ENCODE data around the gene PADI1.

The PADI1 gene

GRCh38 chr1:17274186-17275170, 69.5 kb downstream of the PADI1 start:
- no peak for DNase-seq (ENCODE audit: low read depth)

GRCh38 chr1:17276568-17276967, 71.6 kb downstream of the PADI1 start:
- no peak for DNase-seq (ENCODE audit: low read depth)

- no peak for DNase-seq (ENCODE audit: low read depth)
Observed at GRCh38 chr1:17277511-17278159, 72.7 kb downstream of the PADI1 start.

DNA sequence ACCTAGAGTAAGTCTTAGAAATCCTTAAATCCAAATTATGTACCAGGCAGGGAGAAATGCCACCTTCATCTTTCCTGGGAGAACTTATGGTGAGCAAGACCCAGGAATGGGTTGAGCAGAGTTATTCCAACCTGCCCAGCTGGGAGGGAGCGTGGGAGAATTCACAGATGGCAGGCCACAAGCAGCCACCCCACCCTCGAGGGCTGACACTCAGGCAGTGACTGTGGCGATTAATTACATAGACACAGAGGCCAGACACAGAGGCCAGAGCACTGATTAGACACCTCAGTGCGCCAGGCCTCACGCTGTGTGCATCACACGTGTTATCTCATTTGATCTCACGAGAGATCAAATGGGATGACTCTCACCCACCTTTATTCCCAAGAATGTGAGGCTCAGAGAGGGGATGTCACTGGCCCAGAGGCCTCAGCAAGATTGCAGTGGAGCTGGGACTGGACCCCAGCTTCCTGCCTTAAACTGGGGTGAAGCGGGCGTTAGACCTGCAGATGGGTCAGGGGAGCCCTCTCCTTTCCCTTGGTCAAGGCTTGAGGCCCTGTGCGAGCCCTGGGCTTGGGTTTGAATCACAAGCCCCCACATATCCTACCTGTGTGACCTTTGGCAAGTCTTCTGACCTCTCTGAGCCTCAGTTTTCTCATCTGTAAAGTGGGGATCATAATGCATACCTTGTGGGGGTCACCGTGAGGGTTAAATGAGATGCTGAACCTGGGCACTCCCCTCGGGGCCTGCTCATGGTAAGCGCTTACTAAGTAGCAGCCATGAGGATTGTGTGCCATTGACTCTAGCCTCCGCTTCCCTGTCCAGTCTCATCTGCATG, 74.3 kb downstream of the PADI1 start:
- DNase-seq (ENCODE audit: low read depth), result no peak

GRCh38 chr1:17280436-17280835, 75.5 kb downstream of the PADI1 start:
- no peak for DNase-seq (ENCODE audit: low read depth)

DNA sequence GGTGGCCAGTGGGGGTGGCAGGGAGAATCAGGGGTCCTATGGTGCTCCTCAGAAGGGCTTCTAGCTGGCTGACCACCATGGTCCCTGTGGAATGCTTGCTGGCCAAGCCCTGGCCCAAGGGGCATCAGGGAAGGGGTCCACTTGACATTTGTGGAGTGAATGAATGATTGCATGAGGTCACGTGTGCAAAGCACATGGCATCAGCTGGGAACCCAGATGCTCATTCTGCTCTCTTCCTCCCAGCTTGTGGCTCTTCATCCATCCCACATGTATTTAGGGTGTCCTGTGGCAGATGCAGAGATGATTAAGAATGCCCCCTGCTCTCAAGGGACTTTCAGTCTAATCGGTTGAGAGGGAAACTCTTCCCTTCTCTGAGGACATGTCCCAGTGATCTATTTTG, 76.0 kb downstream of the PADI1 start:
- DNase-seq (ENCODE audit: low read depth), result no peak

DNA sequence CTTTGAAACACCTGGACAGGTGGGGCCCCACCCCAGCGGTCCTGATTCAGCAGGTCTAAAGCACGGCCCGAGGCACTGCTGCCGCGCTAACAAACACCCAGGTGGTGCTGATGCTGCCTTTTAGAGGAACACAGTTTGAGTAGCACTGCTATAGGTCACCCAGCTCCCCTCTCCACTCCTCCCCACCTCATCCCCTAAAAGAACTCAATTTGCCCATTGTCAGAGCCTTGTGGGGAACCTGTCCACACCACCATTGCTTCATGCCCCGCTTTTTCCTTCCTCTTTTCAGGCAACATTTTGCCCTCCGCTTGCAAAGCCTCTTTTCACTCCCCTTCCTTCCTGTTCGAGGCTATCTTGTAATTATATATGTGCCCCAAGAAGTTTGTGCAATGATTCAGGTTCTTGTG, 76.8 kb downstream of the PADI1 start:
- DNase-seq (ENCODE audit: low read depth), result no peak

GRCh38 chr1:17282836-17283235, 77.9 kb downstream of the PADI1 start:
- DNase-seq (ENCODE audit: low read depth), result no peak

DNA sequence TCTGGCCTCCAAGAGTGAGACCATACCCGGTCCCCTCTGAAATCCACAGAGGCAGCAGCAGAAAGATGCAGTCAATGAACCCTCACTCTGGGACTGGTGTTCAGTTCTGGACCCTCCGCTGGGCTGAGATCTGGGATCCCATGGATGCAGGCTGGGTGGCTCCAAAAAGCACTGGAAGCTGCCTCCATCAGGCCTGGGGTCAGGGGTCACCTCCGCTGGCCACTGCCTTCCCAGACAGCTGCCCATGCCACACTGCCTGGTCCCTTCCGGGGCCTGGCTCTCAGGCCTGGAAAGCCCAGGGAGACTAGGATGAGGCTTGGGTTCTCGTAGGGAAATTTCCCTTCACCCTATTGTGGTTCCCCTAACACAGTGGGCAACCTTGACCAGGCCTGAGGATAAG, 81.7 kb downstream of the PADI1 start:
- no peak for DNase-seq (ENCODE audit: low read depth)

DNA sequence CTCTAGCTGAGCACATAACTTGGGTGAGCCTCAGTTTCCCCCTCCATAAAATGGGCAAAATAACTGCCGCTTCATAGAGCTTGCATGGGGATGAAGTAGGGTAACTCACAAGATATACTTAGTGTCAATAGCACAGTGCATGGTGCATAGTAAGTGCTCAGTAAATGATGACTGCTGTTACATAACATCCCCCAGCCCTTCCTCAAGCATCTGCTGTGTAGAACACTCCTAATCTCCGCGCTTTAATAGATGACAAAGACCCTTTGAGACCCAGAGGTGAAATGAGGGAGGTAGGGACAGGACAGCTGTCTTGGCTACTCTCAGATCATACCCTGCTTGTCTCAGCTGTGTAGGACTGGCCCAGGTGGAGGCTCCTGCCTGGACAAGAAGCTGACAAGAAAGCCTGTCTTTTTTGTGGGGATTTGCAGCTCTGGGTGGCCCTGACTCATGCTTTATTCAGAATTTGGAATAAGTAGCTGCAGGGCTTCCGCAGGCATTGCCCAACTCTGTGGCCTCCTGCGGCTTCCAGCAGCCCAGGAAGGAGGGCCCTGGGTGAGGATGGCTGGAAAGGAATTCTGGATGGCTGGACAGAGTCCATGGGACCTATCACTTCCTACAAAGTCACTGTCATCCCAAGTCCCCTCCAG, 82.3 kb downstream of the PADI1 start:
- DNase-seq (ENCODE audit: low read depth), result no peak

DNA sequence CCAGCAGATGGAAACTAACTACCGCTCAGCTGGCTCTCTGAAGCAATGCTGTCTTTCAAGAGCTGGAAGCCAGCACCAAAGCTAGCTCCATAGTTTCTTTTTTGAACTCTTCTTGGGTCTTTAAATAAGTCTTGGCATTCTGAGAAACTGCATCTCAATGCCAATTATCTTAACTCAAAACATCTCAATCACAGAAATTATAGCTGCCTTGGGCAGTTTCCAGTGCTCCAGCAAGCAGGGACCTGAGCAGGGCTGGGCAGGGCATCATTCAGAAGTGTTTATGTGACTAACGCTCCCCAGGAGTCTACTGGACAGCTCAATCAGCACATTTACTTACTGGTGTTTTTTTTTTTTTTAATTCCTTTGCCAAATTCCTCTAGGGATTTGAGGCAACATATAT, 84.8 kb downstream of the PADI1 start:
- DNase-seq (ENCODE audit: low read depth), result no peak

- DNase-seq (ENCODE audit: low read depth), result no peak
Observed at GRCh38 chr1:17290553-17290952, 85.6 kb downstream of the PADI1 start.

- DNase-seq (ENCODE audit: low read depth), result no peak
Observed at GRCh38 chr1:17292299-17293160, 87.6 kb downstream of the PADI1 start.

GRCh38 chr1:17293681-17294425, 88.9 kb downstream of the PADI1 start:
- DNase-seq (ENCODE audit: low read depth), result no peak

DNA sequence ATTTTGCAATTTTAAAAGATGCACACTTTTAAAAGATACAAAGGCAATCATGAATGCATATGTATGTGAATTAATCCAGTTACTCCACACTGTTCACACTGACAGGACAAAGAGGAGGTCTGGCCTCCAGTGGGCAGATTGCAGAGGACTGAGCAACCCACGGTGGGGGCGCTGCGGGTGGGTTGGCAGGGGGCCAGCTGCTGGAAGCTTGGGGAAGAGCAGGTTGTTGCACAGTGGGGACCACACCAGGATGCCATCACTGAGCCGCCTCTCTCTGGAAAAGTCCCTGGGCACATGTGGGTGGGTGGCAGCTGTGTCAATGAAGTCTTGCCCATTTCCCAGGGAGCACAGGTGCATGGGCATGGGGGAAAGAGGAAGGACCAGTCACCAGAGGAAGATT, 90.4 kb downstream of the PADI1 start:
- DNase-seq (ENCODE audit: low read depth), result no peak

All from activated gamma-delta T cell treated with anti-CD3 and anti-CD28 coated beads, Interleukin-2, amount 50 U/mL, for 16 hours (primary cell).